Sigmoid colon (tissue), 7 donors: ENCODE data around the gene AEBP1. TPM values are rescaled to one million over a fixed set of nuclear protein-coding genes. Genes with fewer than 3 reads are reported as not detected.

ENCODE experiments used
- polyA plus RNA-seq, 3 donors: library from polyadenylated mRNA; stranded (reverse); fragments of 200-250 nt; gene quantifications; one replicate each; pipeline ENCODE4 v1.2.3, GENCODE V29; 2013
- small RNA-seq, 3 donors: library from RNA; depleted of rRNA; stranded (forward); fragments of <200 nt; gene quantifications; one replicate each; pipeline ENCODE3, GENCODE V24; 2016
- total RNA-seq, 4 donors: library from RNA; depleted of rRNA; stranded (reverse); fragments of >200 nt; gene quantifications; one replicate each; pipeline ENCODE4 v1.1.0, GENCODE V29; 2016
- donor health status: healthy with polysubstance abuse.
- donor health status: Bipolar disorder and iron deficiency.
- donor health status: healthy.

The AEBP1 gene
- total and polyA plus RNA-seq, 7 donors = 2.5 to 182 (median 74.6) TPM

Small RNA genes within 50 kb of the gene (small RNA-seq; reads per million reads assigned to genes)
- gene RNA5SP230 = 0 reads per million in 3 donors

Other genes starting within 250 kb of the AEBP1 start
- 100 to 1,000 TPM; 105 to 148 (median 125) TPM for gene MRPS24, start 234.8 kb upstream of the AEBP1 start, total RNA-seq
- 100 to 1,000 TPM; 145 to 177 (median 170) TPM for gene MRPS24, start 234.8 kb upstream of the AEBP1 start, polyA plus RNA-seq
- 10 to 100 TPM; 18.4 to 32.7 (median 24.0) TPM for gene URGCP, start 197.7 kb upstream of the AEBP1 start, total RNA-seq
- gene URGCP, start 197.7 kb upstream of the AEBP1 start, polyA plus RNA-seq = 10 to 100 TPM; 18.0 to 28.8 (median 21.5) TPM
- gene UBE2D4, start 177.9 kb upstream of the AEBP1 start, total RNA-seq = 10 to 100 TPM; 24.0 to 37.1 (median 28.5) TPM
- 10 to 100 TPM in 2 of 3 donors, 1 to 10 TPM in 1; 7.5 to 14.1 (median 13.8) TPM for gene UBE2D4, start 177.9 kb upstream of the AEBP1 start, polyA plus RNA-seq
- not detected for gene SPDYE1, start 106.4 kb upstream of the AEBP1 start, total RNA-seq
- not detected for gene SPDYE1, start 106.4 kb upstream of the AEBP1 start, polyA plus RNA-seq
- 100 to 1,000 TPM in 1 of 4 donors, 10 to 100 TPM in 3; 76.7 to 124 (median 86.6) TPM for gene DBNL, start 59.6 kb upstream of the AEBP1 start, total RNA-seq
- 100 to 1,000 TPM in 2 of 3 donors, 10 to 100 TPM in 1; 91.9 to 149 (median 102) TPM for gene DBNL, start 59.6 kb upstream of the AEBP1 start, polyA plus RNA-seq
- gene PGAM2, start 38.8 kb upstream of the AEBP1 start, total RNA-seq = 1 to 10 TPM in 2 of 4 donors, under 1 TPM in 2; 0.71 to 2.1 (median 1.1) TPM
- gene PGAM2, start 38.8 kb upstream of the AEBP1 start, polyA plus RNA-seq = 1 to 10 TPM in 2 of 3 donors, not detected in 1; 1.2 to 3.0 TPM
- 10 to 100 TPM; 17.5 to 39.9 (median 24.8) TPM for gene POLM, start 21.8 kb upstream of the AEBP1 start, total RNA-seq
- gene POLM, start 21.8 kb upstream of the AEBP1 start, polyA plus RNA-seq = 10 to 100 TPM in 1 of 3 donors, 1 to 10 TPM in 2; 5.5 to 23.4 (median 9.6) TPM
- gene POLD2, start 19.2 kb downstream of the AEBP1 start, total RNA-seq = 10 to 100 TPM; 20.3 to 40.5 (median 29.5) TPM
- 10 to 100 TPM; 31.9 to 91.2 (median 39.0) TPM for gene POLD2, start 19.2 kb downstream of the AEBP1 start, polyA plus RNA-seq
- gene MYL7, start 37.0 kb downstream of the AEBP1 start, total RNA-seq = not detected
- 1 to 10 TPM in 1 of 3 donors, under 1 TPM in 1, not detected in 1; 0.39 to 7.2 TPM for gene MYL7, start 37.0 kb downstream of the AEBP1 start, polyA plus RNA-seq
- 1 to 10 TPM in 2 of 4 donors, under 1 TPM in 1, not detected in 1; 0.27 to 1.8 (median 1.4) TPM for gene GCK, start 85.1 kb downstream of the AEBP1 start, total RNA-seq
- gene GCK, start 85.1 kb downstream of the AEBP1 start, polyA plus RNA-seq = under 1 TPM in 2 of 3 donors, not detected in 1; 0.32 to 0.60 TPM
- gene YKT6, start 96.6 kb downstream of the AEBP1 start, total RNA-seq = 10 to 100 TPM; 39.2 to 50.1 (median 44.5) TPM
- 10 to 100 TPM; 63.1 to 95.5 (median 73.3) TPM for gene YKT6, start 96.6 kb downstream of the AEBP1 start, polyA plus RNA-seq
- gene CAMK2B, start 221.2 kb downstream of the AEBP1 start, total RNA-seq = 1 to 10 TPM in 3 of 4 donors, under 1 TPM in 1; 0.83 to 3.2 (median 1.9) TPM
- gene CAMK2B, start 221.2 kb downstream of the AEBP1 start, polyA plus RNA-seq = 1 to 10 TPM in 1 of 3 donors, under 1 TPM in 1, not detected in 1; 0.23 to 1.2 TPM